Stomach (tissue), 4 donors: ENCODE results near the gene KIFC3.
"Not testable (repeated sequence)": the region's sequence is repeated elsewhere in the genome, so short reads cannot be mapped to it uniquely, and the experiment has no call there.

Experiments used
- CTCF ChIP-seq, 7 experiments: fragments of 450-650 bp in 4 of 7; fragments of 200-600 bp in 3 of 7; sonication (generic) in 3 of 7; IDR thresholded peaks; one replicate each; pipeline ENCODE4 v1.5.1; 2016 to 2019; ENCODE audit warnings: antibody characterized with exemption in 7 of 7, control low read depth in 2 of 7, mild to moderate bottlenecking in 1 of 7
- POLR2A ChIP-seq, 4 donors: fragments of 450-650 bp; IDR thresholded peaks; one replicate each; pipeline ENCODE4 v1.6.1; 2016; ENCODE audit warnings: antibody characterized with exemption in 4 of 4, control low read depth in 2 of 4, mild to moderate bottlenecking in 1 of 4, moderate library complexity in 1 of 4
- POLR2AphosphoS5 ChIP-seq, 3 donors: sonication (generic); formaldehyde crosslinking; IDR thresholded peaks; one replicate each; pipeline ENCODE4 v1.6.1; 2016; ENCODE audit warnings: antibody characterized with exemption in 3 of 3

DNA sequence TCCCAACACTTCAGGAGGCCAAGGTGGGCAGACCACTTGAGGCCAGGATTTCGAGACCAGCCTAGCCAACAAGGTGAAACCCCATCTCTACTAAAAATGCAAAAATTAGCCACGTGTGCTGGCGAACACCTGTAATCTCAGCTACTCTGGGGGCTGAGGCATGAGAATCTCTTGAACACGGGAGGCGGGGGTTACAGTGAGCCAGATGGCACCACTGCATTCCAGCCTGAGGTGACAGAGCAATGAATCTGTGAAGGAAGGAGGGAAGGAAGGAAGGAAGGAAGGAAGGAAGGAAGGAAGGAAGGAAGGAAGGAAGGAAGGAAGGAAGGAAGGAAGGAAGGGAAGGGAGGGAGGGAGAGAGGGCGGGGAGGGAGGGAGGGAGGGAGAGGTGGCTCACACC lies 44.6 kb upstream of the KIFC3 start:
- not testable (repeated sequence) for TF ChIP-seq CTCF, POLR2A, POLR2AphosphoS5 (IDR thresholded peaks at IDR 0.05)
